HG03095 (cell line): ENCODE data around the gene RHEX.
"Not testable (repeated sequence)": the region's sequence is repeated elsewhere in the genome, so short reads cannot be mapped to it uniquely, and the experiment has no call there.

Experiments used
- ATAC-seq: cut with Tn5 transposase; IDR thresholded peaks from one replicate; pipeline ENCODE4 v1.9.1; 2021; ENCODE audit warnings: moderate library complexity; ENCODE audit not compliant: unreplicated experiment

Gene RHEX, protein sequence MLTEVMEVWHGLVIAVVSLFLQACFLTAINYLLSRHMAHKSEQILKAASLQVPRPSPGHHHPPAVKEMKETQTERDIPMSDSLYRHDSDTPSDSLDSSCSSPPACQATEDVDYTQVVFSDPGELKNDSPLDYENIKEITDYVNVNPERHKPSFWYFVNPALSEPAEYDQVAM

DNA sequence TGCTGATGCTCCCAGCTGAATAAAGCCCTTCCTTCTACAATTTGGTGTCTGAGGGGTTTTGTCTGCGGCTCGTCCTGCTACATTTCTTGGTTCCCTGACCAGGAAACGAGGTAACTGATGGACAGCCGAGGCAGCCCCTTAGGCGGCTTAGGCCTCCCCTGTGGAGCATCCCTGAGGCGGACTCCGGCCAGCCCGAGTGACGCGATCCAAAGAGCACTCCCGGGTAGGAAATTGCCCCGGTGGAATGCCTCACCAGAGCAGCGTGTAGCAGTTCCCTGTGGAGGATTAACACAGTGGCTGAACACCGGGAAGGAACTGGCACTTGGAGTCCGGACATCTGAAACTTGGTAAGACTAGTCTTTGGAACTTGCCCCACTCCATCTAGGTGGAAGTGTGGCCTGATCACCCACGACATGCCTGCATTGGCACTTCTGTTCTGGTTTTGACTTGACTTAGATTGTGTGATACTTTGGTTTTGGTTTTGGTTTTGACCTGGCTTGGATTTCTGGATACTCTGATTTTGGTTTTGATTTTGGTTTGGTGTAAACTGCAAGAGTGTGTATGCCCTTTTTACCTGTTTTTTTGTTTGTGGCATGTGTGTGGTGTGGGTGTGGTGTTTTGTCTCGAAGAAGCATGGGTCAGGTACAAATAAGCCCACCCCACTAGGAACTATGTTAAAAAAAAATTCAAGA is at the start of gene RHEX:
Gene RHEX (plus strand): TSS at position 255 of the 692 bp plus-strand sequence. CDS start 44,656 bp downstream, outside the sequence.
- ATAC-seq, result not testable (repeated sequence)

DNA sequence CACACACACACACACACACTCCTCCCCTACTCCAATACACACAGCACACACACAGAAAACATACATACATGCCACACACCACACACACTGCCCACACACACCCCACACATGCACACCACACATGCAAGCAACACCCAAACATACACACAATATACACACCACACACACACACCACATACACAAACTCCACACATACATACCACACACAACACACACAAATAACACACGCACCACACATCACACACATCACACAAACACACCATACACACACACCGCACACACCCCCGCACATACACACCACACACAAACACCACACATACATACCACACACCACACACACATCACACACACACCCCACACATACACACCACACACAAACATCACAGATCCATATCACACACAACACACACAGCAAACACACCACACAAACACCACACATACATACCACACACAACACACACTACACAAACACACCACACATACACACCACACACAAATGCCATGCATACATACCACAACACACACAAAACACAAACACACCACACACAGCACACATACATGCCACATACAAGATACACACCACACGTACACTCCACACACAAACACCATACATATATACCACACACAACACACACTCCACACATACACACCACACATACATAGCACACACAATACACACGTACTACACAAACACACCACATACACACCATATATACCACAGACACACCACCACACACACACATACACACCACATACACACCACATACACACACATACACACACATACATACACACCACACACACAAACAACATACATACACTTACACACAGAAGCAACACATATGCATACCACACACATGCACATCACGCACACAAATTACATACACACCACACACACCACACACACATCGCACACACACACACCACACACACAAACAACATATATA is 48.8 kb upstream of the RHEX start:
- no peak for ATAC-seq

DNA sequence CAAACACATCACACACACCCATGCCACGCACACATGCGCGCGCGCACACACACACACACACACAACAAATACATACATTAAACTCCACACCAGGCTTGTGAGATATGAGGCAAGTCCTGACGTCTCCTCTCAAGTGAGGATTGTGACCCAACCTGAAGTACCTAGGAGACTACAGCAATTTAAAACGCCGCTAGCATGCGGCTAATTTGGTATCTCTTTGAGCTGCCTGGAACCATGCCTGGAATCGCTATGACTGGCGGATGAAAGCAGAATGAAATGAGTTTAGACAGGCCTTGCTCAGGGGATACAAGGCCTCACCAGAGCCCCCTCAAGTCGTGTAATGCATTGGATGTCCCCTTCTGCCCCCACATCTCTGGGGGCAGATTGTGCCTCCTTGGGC is 48.1 kb upstream of the RHEX start:
- no peak for ATAC-seq

DNA sequence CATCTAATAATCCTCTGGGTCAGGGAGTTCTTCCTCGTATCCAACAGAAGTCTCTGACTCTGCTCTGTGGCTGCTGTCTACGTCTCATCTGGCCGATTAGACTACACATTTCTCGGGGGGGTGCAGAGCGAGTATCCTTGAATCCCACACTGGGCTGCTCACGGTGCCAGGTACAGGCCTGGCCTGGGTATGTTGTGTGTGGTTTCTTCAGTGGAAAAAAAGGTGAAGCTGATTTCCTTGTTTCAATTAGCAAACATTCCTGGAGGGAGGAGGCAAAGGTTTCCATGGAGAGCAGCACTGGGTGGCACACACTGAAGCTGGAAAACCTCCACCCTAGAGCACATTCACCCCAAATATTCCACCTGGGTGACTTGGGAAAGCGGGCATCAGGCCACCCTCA is 47.7 kb upstream of the RHEX start:
- ATAC-seq, result no peak

DNA sequence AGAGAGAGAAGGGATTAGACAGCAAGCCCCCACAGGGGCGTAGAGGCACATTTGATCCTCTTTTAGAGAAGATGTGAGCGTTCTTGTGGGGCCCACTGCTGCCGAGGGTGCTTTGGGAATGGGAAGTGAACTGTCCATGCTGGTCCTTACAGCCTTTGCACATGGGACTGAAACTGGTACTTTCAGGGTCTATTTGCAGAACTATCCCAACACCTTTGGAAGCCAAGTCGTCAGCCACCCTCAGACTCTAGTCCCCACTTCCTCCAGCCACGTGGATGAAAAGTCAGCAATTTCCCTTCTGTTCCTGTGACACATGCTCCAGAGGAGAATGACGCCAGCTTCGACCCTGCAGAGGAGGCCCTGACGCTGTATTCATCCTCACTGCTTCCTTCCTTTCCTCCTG is 47.2 kb upstream of the RHEX start:
- ATAC-seq, result no peak

DNA sequence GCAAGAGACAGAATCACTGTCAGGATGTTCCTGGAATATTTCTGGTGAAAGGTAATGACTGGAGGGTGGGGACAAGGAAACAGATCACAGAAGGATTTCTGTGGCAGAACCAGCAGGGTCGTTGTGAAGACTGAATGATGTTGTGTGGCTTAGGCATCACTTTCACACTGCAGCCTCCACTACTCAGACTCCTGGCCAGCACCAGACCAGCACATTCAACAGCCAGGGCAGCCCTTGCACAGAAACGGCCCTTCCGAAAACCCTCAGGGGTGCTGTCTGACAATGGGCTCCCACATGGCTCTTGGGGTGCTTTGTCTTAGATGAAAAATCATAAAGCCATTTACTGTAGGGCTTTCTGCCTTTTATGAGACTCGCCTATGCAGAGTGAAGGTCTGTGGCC is 46.0 kb upstream of the RHEX start:
- no peak for ATAC-seq

DNA sequence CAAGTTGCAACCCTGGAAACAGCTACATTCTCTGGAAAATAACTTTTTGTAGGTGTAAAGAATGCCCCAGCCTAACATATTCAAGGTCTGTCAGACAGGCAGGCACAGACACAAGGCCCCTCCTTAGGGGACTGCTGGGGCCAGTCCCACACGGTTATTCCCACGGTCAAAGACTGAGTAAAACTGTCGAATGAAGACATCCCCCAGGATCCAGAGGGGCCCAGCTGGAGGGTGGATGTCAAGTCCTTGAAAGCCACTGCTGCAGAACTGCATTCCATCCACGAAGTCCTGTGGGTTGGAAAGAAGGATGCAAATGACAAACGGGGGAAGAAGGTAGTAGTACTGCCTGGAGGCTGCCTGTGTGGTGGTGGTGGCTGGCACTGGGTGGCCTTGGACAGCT is 42.9 kb upstream of the RHEX start:
- ATAC-seq, result no peak

DNA sequence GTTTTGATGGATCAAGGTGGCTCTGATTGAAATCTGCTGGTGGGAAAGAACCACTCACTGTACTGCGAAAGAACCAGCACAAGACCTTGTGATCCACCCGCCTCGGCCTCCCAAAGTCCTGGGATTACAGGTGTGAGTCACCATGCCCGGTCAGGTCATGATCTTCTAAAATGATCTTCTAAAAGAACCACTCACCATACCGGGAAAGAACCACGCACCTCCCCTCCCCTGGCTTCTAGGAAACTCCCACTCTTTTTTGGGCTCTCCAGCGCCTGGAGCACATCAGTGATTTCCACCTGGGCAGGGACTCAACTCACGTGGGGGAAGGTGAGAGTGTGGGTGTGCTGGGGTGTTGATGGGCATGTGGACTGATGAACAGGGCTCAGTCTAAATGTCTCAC is 41.9 kb upstream of the RHEX start:
- no peak for ATAC-seq

DNA sequence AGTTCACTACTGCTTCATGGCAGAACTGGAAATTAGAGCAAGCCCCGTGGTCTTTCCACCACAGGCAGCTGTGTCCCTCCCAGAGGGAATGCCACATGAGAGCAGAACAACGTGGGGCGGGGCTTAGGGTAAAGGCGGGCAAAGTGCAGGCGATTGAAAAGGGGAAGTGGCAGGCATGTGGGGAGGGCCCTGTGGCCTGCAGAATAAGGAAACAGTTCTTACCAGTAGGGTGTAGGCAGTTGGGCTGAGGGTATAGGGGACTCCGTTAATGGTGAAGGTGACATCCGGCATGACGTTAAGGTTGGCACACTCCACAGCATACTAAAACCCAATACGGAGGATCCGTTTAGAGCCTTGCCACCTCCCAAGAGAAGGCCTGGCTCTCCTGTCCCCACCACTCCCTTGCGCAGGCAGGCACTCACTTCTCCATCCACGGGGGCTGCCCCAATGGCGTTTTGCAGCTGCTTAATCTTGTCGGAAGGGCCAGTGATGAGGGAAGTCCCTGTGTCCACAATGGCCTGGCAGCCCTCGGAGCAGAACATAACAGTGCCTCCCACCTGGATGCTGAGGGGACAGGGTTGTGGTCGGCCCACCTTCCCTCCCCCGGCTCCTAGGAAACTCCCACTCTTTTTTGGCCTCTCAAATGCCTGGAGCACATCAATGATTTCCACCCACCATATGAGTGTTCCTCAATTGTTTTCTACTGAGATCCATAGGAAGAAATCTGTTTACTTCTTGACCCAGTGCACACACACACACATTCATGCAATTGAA is 40.7 kb upstream of the RHEX start:
- peak; percentile 86 for ATAC-seq

DNA sequence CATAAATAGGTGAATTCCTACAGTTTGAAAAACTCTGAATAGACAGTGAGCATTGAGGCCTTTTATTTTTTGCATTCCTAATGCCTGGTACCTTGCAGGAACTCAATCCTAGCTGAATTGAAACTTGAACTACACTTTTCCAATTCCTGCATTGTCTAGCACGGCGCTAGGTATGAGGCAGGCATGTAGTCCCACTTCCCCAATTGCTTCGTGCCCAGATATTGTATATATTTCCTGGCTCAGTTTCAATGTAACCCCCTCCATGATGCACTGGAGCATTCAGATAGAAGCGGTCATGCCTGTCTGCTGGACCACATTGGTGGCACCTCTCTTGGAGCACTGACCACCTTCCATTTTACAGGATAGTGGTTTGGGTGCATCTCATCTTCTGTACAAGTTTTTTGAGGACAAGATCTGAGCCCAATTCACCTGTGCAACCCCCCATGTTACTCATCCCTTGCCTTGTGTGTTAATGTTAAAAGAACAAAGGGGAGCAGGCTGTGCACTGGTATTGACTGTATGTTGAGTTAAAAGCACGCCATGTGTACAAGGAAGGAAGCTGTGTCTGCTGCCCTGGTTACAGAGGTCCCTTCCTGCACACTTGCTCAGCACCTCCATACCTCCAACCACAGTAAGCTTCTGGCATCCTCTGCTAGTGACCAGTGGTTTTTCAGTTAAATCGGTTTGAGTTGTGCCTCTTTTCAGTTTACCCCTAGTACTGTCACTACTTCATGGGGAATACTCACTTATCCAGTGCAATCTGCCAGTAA is 39.8 kb upstream of the RHEX start:
- ATAC-seq, result no peak

DNA sequence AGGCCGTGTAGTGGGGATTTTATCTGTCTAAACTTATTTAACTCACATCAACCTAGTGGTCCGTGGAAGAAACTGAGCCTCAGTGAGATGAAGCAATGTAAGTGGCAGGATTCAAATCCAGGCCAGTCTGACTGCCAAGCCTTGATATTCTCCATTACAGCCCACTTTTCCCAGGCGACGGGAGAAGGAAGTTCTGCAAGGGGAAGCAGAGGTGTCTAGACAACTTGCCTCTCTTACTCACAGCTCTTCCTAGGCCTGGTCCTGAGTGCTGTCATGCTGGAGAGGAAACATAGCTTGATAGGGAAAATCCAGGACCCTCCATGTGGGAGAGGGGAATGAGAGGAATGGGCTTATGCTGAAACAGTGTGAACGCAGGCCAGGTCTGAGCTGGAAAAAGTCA is 38.4 kb upstream of the RHEX start:
- no peak for ATAC-seq

DNA sequence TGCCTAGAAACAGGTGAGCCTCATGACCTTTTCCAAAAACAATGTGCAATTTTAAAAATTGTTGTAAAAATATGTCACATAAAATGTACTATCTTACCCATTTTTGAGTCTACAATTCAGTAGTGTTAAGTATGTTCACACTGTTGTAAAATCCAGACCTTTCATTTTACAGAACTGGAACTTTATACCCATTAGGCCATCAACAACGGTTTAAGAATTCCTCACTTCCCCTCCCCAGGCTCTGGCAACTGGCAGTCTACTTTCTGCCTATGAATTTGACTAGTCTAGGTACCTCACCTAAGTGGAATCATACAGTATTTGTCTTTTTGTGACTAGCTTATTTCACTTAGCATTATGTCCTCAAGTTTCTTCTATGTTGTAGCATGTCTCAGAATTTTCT is 37.9 kb upstream of the RHEX start:
- ATAC-seq, result no peak

DNA sequence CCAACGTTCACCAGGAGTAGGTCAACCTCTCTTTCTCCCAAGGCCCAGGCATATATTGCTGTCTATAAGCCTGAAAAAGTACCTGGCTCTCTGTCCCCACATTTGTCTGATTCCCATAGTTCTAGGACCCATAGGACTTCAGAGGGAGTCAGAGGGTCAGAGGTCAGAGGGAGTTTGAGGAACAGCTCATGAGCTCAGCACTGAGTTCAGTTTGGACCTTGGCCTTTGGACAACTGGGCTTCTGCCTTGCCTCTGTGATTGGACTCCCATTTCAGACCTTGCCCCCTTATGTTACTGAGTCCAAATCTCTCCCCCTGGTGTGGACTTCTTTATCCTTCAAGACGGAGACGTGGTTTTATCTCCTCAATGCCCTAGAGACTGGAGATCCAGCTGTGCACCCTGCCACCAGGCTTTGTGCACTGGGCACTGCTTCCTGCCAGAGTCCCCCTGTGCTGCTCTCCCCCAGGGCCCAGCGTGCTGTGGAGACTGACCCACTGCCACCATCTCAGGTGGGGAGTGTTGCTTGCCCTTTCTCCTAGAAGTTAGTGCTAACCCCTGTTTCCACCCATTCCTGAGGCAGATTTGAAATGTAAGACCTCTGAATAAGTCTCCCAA is 32.5 kb upstream of the RHEX start:
- no peak for ATAC-seq

DNA sequence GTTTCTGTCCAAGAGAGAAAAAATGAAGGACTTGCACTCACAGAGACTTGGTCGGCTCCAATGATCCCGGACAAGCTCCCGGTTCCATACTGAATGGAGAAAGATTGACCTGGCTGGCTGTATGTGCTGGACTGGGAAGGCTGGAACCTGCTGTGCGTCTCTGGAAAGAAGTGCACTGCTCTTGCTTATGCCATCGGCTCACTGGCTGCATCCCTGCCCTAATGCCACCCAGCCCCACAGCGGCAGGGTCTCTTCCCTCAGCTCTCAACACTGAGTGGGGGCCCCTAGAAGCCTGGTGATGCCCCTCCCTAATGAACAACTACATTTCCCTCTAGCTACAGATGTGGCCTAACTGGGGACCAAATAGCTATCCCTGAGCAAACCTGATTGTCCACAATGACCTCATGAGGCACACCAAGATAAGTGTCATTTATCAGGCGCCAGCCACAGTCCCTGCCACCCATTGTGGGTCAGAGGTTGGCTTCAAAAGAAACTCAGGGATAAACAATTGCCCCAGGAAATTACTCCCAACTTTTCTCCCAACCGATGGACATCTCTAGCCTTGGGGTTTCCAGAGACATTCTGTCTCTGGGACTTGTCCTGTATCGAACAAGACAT is 31.9 kb upstream of the RHEX start:
- no peak for ATAC-seq

DNA sequence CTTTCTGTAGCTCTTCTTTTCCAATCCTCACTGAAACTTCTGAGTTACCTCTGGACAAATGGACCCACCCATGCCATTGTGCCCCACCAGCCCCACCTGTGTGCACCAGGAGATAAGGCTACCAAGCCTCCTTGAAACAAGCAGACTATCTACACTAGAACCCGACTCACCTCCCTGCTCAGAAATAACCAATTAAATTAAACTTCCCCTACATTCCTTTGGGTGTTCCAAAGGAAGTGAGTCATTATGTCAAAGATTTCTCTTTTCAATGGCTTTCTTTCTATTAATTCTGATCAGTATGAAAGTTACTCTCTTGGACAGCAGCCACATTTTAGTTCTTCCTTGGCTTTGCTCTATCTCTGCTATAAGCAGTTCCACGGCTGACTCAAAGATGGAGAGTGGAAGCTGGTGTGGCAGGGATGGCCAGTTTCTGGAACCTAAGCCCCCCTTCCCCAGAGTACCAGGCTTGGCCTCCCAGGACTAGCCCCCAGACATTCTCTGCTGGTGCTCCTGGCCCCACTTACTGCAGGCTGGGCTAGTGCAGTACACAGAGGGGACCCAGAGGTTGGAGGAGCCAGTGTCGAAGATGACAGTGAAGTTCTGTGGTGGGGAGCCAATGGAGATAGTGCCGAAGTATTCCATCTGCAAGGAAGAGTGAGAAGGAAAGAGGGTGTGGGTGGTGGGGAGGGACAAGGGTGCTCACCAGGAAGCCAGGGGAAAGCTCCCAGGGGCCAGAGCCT is 31.2 kb upstream of the RHEX start:
- no peak for ATAC-seq

DNA sequence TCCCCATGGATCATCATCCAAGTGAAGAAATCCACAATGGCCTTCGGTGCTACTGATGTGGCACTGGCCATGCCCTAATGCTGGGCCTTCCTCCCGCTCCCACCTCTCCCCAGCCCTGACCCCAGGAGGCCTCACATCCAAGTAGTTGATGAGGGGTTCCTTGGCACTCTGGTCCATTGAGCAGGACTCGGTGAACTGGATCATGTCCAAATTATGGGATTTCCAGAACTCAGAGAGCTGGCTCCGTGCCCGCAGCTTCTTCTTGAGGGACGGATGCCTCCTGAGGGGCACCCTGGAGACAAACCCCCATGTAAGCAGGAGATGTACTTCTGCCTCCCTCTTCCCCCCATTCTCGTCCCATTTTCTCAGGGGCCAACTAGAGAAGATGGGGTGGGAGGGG is 30.2 kb upstream of the RHEX start:
- no peak for ATAC-seq

DNA sequence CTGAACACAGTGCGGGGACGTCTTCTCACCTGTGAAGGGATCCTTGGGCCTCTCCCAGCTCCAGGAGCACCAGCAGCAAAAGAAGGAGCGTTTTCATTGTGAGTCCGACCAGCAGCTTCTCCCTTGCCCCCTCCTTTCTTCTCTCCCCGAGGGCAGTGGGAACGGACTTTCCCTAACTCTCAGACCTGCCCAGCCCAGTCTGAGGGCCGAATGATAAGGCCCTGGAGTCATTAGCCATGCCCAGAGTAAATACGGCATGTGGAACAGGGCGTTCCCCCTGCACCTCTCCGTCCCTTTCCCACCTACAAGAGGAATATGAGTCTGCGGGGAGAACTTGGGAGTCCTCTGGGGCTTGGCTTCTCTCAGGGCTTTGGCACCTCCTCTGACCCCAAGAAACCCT is 29.3 kb upstream of the RHEX start, which contains the start of gene CTSE:
Gene CTSE (minus strand): TSS at position 201 of the 400 bp plus-strand sequence. CDS start 104 bp downstream, at position 97.
- no peak for ATAC-seq

DNA sequence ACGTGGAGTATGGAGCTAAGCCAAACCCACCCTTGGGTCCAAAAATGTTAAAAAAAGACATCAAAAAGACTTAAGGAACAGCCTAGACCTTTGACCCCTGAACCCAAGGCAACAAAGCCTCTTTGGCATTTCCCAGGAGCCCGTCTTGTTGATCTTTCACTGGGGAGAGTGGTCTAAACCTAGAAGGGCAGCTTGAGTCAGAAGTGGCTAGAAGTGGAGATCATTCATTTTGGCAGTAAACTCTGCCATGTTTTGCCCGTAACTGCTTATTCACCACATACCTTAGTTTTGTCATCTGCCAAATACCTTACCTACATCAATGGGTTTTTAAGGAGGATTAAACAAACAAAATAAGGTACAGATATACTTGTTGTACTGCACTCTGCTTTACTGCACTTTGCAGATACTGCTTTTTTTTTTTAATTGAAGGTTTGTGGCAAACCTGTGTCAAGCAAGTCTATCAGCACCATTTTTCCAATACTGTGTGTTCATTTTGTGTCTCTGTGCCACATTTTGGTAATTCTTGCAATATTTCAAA is 27.6 kb upstream of the RHEX start:
- no peak for ATAC-seq
